ENCODE measurements around the gene TGFB2.
"Not testable (repeated sequence)": the region's sequence is repeated elsewhere in the genome, so short reads cannot be mapped to it uniquely, and the experiment has no call there.

The TGFB2 gene

GRCh38 chr1:218304281-218305039 is 40.7 kb upstream of the TGFB2 start:
- Histone ChIP-seq H3K27me3 (no peaks in the 10 kb centered on the region), H3K36me3 (peaks cover 50% of the 10 kb centered on the region), H3K4me2 (no peak overlapping the region), H3K9ac (no peak overlapping the region), H3K4me3 (no peak overlapping the region), H3K9me3 (no peaks in the 10 kb centered on the region), H3K27ac (no peak overlapping the region), H4K20me1 (peaks cover 40% of the 10 kb centered on the region), H3K4me1 (no peaks in the 10 kb centered on the region)
- TF ChIP-seq Cebpa-rat (IDR thresholded peaks at IDR 0.05) = no peak

- Histone ChIP-seq H3K4me2 (no peak overlapping the region), H3K27ac (no peak overlapping the region), H3K4me1 (no peaks in the 10 kb centered on the region), H3K9me3 (no peaks in the 10 kb centered on the region), H3K27me3 (no peaks in the 10 kb centered on the region), H4K20me1 (peaks cover 29% of the 10 kb centered on the region), H3K9ac (no peak overlapping the region), H3K36me3 (peaks cover 57% of the 10 kb centered on the region), H3K4me3 (no peak overlapping the region)
- no peak for TF ChIP-seq Cebpa-rat (IDR thresholded peaks at IDR 0.05)
Measured at GRCh38 chr1:218305472-218306064, 39.6 kb upstream of the TGFB2 start.

- H4K20me1 ChIP-seq = 0 out of 2 replicates have a peak, but pooled peaks cover 5% of the 10 kb centered on the region
- H3K27me3 ChIP-seq = no peaks in the 10 kb centered on the region
- no peaks in the 10 kb centered on the region for H3K4me1 ChIP-seq
- no peak overlapping the region for H3K4me3 ChIP-seq
- H3K4me2 ChIP-seq = no peak overlapping the region
- no peak for TF ChIP-seq Cebpa-rat (IDR thresholded peaks at IDR 0.05)
- peaks cover 45% of the 10 kb centered on the region for H3K36me3 ChIP-seq
- H3K27ac ChIP-seq = no peak overlapping the region
- H3K9me3 ChIP-seq = no peaks in the 10 kb centered on the region
- H3K9ac ChIP-seq = no peak overlapping the region
Measured at GRCh38 chr1:218312509-218312908, 32.6 kb upstream of the TGFB2 start.

DNA sequence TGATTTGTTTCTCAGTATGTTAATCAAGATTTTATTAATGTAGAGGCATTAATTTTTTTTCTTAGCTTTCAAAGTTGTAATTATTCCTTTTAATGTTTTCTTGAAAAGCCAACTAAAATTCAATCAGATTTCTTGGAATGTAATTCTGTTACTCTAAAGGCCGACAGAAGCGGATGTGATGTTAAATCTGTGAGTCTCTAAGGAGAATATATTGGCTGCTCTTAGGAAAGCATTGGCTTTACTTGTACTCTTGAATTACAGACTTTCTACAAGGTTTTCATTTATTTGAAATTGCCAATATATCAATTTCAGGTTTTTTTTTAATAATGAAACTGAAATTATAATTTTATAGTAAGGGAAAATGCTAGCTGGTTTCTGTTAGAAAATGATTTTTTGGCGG is 30.8 kb upstream of the TGFB2 start:
- Histone ChIP-seq H3K4me2 (no peak overlapping the region), H3K9ac (no peak overlapping the region), H3K4me3 (no peak overlapping the region), H4K20me1 (0 out of 2 replicates have a peak, but pooled peaks cover 5% of the 10 kb centered on the region), H3K9me3 (no peaks in the 10 kb centered on the region), H3K36me3 (peaks cover 42% of the 10 kb centered on the region), H3K27me3 (no peaks in the 10 kb centered on the region), H3K4me1 (no peaks in the 10 kb centered on the region), H3K27ac (no peak overlapping the region)
- TF ChIP-seq Cebpa-rat (IDR thresholded peaks at IDR 0.05) = no peak

DNA sequence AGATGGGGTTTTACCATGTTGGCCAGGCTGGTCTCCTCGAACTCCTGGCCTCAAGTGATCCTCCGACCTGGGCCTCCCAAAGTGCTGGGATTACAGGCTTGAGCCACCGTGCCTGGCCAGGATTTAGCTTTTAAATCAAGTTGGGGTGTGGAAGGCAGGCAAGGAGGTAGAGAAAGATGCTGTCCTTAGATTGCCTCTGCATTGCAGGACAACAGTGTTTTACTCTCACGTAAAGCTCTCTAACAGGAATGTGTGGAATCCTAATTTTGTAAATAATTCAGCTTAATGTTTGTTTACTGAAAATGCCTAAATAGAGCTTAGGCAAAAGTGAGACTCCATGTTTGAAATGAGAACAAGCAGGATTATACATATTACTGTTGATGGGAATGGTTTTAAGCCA is 29.5 kb upstream of the TGFB2 start:
- Histone ChIP-seq H3K4me1 (no peaks in the 10 kb centered on the region), H3K4me3 (no peak overlapping the region), H3K4me2 (no peak overlapping the region), H3K27ac (no peak overlapping the region), H3K36me3 (peaks cover 35% of the 10 kb centered on the region), H3K9me3 (no peaks in the 10 kb centered on the region), H4K20me1 (0 out of 2 replicates have a peak, but pooled peaks cover 5% of the 10 kb centered on the region), H3K27me3 (no peaks in the 10 kb centered on the region), H3K9ac (no peak overlapping the region)
- TF ChIP-seq Cebpa-rat (IDR thresholded peaks at IDR 0.05) = no peak

DNA sequence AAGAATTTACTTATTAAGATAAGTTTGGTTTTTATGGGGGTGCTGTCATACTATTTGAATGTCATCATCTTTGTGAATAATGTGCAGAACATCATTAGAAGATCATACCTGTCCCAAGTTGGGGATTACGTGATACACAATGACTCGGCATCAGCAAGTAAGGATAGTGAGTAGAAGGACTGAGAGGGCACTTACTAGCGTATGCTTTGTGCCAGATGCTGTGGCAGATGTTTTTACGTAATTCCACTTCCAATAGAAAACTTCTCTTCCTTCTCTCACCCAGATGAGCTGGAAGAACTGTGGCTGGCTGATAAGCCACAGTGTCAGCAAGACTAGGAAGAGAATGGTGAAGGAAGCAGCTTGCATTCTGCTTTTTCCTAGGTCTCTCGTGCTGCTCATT is 28.1 kb upstream of the TGFB2 start:
- Histone ChIP-seq H3K36me3 (peaks cover 24% of the 10 kb centered on the region; the same call in 1 of the 2 replicates), H3K9ac (no peak overlapping the region), H3K4me2 (no peak overlapping the region), H3K27me3 (no peaks in the 10 kb centered on the region), H3K27ac (no peak overlapping the region), H3K9me3 (no peaks in the 10 kb centered on the region), H4K20me1 (0 out of 2 replicates have a peak, but pooled peaks cover 5% of the 10 kb centered on the region), H3K4me3 (no peak overlapping the region), H3K4me1 (no peaks in the 10 kb centered on the region)
- TF ChIP-seq Cebpa-rat (IDR thresholded peaks at IDR 0.05) = no peak

DNA sequence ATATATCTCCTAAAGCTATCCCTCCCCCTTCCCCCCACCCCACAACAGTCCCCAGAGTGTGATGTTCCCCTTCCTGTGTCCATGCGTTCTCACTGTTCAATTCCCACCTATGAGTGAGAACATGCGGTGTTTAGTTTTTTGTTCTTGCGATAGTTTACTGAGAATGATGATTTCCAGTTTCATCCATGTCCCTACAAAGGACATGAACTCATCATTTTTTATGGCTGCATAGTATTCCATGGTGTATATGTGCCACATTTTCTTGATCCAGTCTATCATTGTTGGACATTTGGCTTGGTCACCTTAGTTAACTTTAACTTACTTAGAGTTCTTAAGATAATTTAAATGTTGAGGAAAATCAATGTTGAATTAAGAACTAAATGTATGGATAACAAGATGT is 25.0 kb upstream of the TGFB2 start:
- H3K9me3 ChIP-seq, H3K9ac ChIP-seq, H3K4me1 ChIP-seq, H3K4me2 ChIP-seq, H3K27me3 ChIP-seq, H3K27ac ChIP-seq, H4K20me1 ChIP-seq, H3K4me3 ChIP-seq: not testable (repeated sequence)
- H3K36me3 ChIP-seq = peaks cover 39% of the 10 kb centered on the region

- H3K27ac ChIP-seq = no peak overlapping the region
- no peak overlapping the region for H3K9ac ChIP-seq
- H3K4me3 ChIP-seq = no peak overlapping the region
- 0 out of 2 replicates have a peak, but pooled peaks cover 7% of the 10 kb centered on the region for H4K20me1 ChIP-seq
- H3K4me1 ChIP-seq = no peaks in the 10 kb centered on the region
- H3K4me2 ChIP-seq = no peak overlapping the region
- H3K27me3 ChIP-seq = no peaks in the 10 kb centered on the region
- peaks cover 32% of the 10 kb centered on the region for H3K36me3 ChIP-seq
- H3K9me3 ChIP-seq = no peaks in the 10 kb centered on the region
- no peak for TF ChIP-seq Cebpa-rat (IDR thresholded peaks at IDR 0.05)
Measured at GRCh38 chr1:218322762-218323161, 22.4 kb upstream of the TGFB2 start.

DNA sequence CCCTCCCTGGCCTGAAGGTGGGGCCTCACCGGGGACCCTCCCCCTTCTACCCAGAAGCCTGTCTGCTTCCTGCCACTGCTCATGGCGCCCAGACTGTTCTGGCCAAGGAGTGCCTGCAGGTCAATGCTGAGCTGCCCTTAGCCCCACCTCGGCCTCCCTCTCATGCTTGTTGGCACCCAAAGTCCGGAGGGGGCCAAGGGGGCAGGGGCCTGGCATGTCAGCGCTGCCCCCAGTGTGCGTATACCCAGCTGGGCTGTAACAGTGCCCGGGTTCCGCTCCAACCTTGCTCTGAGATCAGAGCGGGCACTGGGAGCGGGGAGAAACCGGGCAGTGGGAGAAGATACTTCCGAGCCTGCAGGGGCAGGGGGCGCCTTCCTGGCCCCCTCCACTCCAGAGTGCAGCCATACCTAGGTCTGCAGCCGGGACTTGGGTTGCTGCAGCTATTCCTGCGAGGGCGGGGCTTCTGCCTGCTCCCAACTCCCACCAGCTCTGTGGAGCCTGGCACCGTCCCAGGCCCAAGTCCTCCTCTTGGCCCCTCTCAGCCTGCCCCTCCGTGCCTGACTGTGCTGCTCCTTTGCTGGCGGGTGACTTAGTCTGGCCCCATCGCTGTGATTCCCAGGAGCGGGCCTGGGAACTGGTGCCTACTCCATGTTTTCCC is 21.4 kb upstream of the TGFB2 start:
- TF ChIP-seq Cebpa-rat (IDR thresholded peaks at IDR 0.05) = no peak
- Histone ChIP-seq H3K9me3 (no peaks in the 10 kb centered on the region), H3K4me3 (no peak overlapping the region), H3K27ac (no peak overlapping the region), H3K36me3 (peaks cover 28% of the 10 kb centered on the region), H4K20me1 (0 out of 2 replicates have a peak, but pooled peaks cover 7% of the 10 kb centered on the region), H3K4me1 (no peaks in the 10 kb centered on the region), H3K27me3 (no peaks in the 10 kb centered on the region), H3K9ac (no peak overlapping the region), H3K4me2 (no peak overlapping the region)

GRCh38 chr1:218324226-218324580 is 20.9 kb upstream of the TGFB2 start:
- no peak for TF ChIP-seq Cebpa-rat (IDR thresholded peaks at IDR 0.05)
- peaks cover 23% of the 10 kb centered on the region for H3K36me3 ChIP-seq

More at GRCh38 chr1:218324226-218324580, 20.9 kb upstream of the TGFB2 start:
- no peaks in the 10 kb centered on the region for H3K9me3 ChIP-seq
- H3K9ac ChIP-seq = no peak overlapping the region
- H3K4me2 ChIP-seq = no peak overlapping the region
- no peak overlapping the region for H3K4me3 ChIP-seq
- H3K27ac ChIP-seq = no peak overlapping the region
- no peaks in the 10 kb centered on the region for H3K4me1 ChIP-seq
- H4K20me1 ChIP-seq = 0 out of 2 replicates have a peak, but pooled peaks cover 7% of the 10 kb centered on the region
- no peaks in the 10 kb centered on the region for H3K27me3 ChIP-seq

Measured in BLaER1 (cell line).